ENCODE measurements around the gene ANKS1B. TPM values are rescaled to one million over a fixed set of nuclear protein-coding genes. Genes with fewer than 3 reads are reported as not detected.

ANKS1B gene
- total and polyA plus RNA-seq, 4 donors: 0.03 to 3.4 (median 0.53) TPM

DNA sequence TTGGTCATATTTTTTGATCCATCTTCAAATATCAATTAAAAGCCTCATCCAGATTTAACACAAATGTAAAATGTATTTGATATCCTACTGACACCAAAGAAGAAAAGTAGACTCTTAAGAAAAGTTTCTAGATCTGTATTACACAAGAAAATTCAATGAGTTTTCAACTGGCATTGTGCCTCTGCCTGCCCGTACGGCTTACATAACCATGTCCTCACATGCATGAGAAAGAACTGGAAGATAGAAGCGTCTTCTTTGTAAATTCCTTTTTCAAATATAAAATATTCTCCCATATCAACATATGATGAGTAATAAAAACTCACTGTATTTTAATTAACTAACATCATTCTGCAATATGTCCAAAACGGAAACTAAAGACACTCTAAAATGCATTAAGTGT lies 7.2 kb downstream of the ANKS1B start:
- DNase-seq (ENCODE audit: low spot score): no peak
- Histone ChIP-seq H3K9ac (ENCODE audit: low read depth in 1 of 2, low read length in 2 of 2) (no peak overlapping the region), H3K36me3 (ENCODE audit: control insufficient read depth in 4 of 4, insufficient read depth in 3 of 4, low read depth in 1 of 4, low read length in 3 of 4) (no peaks in the 10 kb centered on the region), H3K27ac (ENCODE audit: low read depth in 1 of 2, low read length in 2 of 2) (no peak overlapping the region), H3K4me1 (ENCODE audit: control insufficient read depth in 4 of 4, insufficient read depth in 4 of 4, low read length in 3 of 4) (no peaks in the 10 kb centered on the region), H3K9me3 (ENCODE audit: control insufficient read depth in 4 of 4, low read length in 3 of 4) (no peaks in the 10 kb centered on the region), H3K27me3 (ENCODE audit: control insufficient read depth in 4 of 4, insufficient read depth in 4 of 4, low read length in 3 of 4) (no peaks in the 10 kb centered on the region), H3K4me3 (ENCODE audit: low read depth in 1 of 3, low read length in 3 of 3) (no peak overlapping the region)
- WGBS: 69% methylated on average over 4 of the region's 4 CpGs
- TF ChIP-seq HNF4G (IDR thresholded peaks at IDR 0.05) (no peak), RXRA (IDR thresholded peaks at IDR 0.05) (no peak), JUND (IDR thresholded peaks at IDR 0.05) (no peak), HNF4A (conservative IDR thresholded peaks at IDR 0.05) (no peak), NR2F2 (IDR thresholded peaks at IDR 0.05) (no peak), FOXA1 (IDR thresholded peaks at IDR 0.05) (no peak), GABPA (IDR thresholded peaks at IDR 0.05 in 1 of 2, conservative IDR thresholded peaks at IDR 0.05 in 1 of 2) (no peak), SP1 (IDR thresholded peaks at IDR 0.05) (no peak), EGR1 (IDR thresholded peaks at IDR 0.05; ENCODE audit: low read depth in 2 of 2) (no peak)
- TF ChIP-seq, protein P1, sequence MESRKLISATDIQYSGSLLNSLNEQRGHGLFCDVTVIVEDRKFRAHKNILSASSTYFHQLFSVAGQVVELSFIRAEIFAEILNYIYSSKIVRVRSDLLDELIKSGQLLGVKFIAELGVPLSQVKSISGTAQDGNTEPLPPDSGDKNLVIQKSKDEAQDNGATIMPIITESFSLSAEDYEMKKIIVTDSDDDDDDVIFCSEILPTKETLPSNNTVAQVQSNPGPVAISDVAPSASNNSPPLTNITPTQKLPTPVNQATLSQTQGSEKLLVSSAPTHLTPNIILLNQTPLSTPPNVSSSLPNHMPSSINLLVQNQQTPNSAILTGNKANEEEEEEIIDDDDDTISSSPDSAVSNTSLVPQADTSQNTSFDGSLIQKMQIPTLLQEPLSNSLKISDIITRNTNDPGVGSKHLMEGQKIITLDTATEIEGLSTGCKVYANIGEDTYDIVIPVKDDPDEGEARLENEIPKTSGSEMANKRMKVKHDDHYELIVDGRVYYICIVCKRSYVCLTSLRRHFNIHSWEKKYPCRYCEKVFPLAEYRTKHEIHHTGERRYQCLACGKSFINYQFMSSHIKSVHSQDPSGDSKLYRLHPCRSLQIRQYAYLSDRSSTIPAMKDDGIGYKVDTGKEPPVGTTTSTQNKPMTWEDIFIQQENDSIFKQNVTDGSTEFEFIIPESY (IDR thresholded peaks at IDR 0.05): no peak
- TF ChIP-seq, protein P2, sequence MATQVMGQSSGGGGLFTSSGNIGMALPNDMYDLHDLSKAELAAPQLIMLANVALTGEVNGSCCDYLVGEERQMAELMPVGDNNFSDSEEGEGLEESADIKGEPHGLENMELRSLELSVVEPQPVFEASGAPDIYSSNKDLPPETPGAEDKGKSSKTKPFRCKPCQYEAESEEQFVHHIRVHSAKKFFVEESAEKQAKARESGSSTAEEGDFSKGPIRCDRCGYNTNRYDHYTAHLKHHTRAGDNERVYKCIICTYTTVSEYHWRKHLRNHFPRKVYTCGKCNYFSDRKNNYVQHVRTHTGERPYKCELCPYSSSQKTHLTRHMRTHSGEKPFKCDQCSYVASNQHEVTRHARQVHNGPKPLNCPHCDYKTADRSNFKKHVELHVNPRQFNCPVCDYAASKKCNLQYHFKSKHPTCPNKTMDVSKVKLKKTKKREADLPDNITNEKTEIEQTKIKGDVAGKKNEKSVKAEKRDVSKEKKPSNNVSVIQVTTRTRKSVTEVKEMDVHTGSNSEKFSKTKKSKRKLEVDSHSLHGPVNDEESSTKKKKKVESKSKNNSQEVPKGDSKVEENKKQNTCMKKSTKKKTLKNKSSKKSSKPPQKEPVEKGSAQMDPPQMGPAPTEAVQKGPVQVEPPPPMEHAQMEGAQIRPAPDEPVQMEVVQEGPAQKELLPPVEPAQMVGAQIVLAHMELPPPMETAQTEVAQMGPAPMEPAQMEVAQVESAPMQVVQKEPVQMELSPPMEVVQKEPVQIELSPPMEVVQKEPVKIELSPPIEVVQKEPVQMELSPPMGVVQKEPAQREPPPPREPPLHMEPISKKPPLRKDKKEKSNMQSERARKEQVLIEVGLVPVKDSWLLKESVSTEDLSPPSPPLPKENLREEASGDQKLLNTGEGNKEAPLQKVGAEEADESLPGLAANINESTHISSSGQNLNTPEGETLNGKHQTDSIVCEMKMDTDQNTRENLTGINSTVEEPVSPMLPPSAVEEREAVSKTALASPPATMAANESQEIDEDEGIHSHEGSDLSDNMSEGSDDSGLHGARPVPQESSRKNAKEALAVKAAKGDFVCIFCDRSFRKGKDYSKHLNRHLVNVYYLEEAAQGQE (IDR thresholded peaks at IDR 0.05): no peak
- TF ChIP-seq, protein P3, sequence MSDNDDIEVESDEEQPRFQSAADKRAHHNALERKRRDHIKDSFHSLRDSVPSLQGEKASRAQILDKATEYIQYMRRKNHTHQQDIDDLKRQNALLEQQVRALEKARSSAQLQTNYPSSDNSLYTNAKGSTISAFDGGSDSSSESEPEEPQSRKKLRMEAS (IDR thresholded peaks at IDR 0.05): no peak
- TF ChIP-seq, protein P4, sequence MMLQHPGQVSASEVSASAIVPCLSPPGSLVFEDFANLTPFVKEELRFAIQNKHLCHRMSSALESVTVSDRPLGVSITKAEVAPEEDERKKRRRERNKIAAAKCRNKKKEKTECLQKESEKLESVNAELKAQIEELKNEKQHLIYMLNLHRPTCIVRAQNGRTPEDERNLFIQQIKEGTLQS (IDR thresholded peaks at IDR 0.05): no peak
- TF ChIP-seq, protein P5, sequence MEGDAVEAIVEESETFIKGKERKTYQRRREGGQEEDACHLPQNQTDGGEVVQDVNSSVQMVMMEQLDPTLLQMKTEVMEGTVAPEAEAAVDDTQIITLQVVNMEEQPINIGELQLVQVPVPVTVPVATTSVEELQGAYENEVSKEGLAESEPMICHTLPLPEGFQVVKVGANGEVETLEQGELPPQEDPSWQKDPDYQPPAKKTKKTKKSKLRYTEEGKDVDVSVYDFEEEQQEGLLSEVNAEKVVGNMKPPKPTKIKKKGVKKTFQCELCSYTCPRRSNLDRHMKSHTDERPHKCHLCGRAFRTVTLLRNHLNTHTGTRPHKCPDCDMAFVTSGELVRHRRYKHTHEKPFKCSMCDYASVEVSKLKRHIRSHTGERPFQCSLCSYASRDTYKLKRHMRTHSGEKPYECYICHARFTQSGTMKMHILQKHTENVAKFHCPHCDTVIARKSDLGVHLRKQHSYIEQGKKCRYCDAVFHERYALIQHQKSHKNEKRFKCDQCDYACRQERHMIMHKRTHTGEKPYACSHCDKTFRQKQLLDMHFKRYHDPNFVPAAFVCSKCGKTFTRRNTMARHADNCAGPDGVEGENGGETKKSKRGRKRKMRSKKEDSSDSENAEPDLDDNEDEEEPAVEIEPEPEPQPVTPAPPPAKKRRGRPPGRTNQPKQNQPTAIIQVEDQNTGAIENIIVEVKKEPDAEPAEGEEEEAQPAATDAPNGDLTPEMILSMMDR (IDR thresholded peaks at IDR 0.05; ENCODE audit: low read depth, low read length, missing input control): no peak

DNA sequence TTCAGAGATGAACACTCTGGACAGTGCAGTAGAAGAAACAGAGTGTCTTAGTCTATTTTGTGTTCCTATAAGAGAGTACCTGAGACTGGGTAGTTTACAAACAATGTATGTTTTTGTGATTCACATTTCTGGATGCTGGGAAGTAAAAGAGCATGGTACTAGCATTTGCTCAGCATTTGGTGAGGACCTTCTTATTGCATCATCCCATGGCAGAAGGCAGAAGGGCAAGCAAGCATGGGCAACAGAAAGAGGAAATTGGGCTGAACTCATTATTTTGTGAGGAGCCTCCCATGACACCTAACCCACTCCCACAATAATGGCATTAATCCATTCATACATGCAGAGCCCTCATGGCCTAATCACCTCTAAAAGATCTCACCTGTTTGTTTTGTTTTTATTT lies 8.0 kb downstream of the ANKS1B start:
- no peak overlapping the region for H3K9ac ChIP-seq (ENCODE audit: low read depth in 1 of 2, low read length in 2 of 2)
- H3K9me3 ChIP-seq (ENCODE audit: control insufficient read depth in 4 of 4, low read length in 3 of 4): no peaks in the 10 kb centered on the region
- no peaks in the 10 kb centered on the region for H3K4me1 ChIP-seq (ENCODE audit: control insufficient read depth in 4 of 4, insufficient read depth in 4 of 4, low read length in 3 of 4)
- H3K4me3 ChIP-seq (ENCODE audit: low read depth in 1 of 3, low read length in 3 of 3): no peak overlapping the region
- no peak overlapping the region for H3K27ac ChIP-seq (ENCODE audit: low read depth in 1 of 2, low read length in 2 of 2)
- no peaks in the 10 kb centered on the region for H3K27me3 ChIP-seq (ENCODE audit: control insufficient read depth in 4 of 4, insufficient read depth in 4 of 4, low read length in 3 of 4)
- H3K36me3 ChIP-seq (ENCODE audit: control insufficient read depth in 4 of 4, insufficient read depth in 3 of 4, low read depth in 1 of 4, low read length in 3 of 4): no peaks in the 10 kb centered on the region
- no peak for DNase-seq (ENCODE audit: low spot score)
- TF ChIP-seq, protein P2 (IDR thresholded peaks at IDR 0.05): no peak
- TF ChIP-seq, protein P3 (IDR thresholded peaks at IDR 0.05): no peak
- no peak for TF ChIP-seq HNF4A (conservative IDR thresholded peaks at IDR 0.05)
- TF ChIP-seq, protein P1 (IDR thresholded peaks at IDR 0.05): no peak
- TF ChIP-seq FOXA2 (IDR thresholded peaks at IDR 0.05): no peak
- TF ChIP-seq, protein P4 (IDR thresholded peaks at IDR 0.05): no peak
- TF ChIP-seq NR2F2 (IDR thresholded peaks at IDR 0.05): no peak
- TF ChIP-seq RAD21 (IDR thresholded peaks at IDR 0.05): no peak
- TF ChIP-seq RXRA (IDR thresholded peaks at IDR 0.05): no peak
- no peak for TF ChIP-seq FOXA1 (IDR thresholded peaks at IDR 0.05)
- TF ChIP-seq HNF4G (IDR thresholded peaks at IDR 0.05): no peak
- TF ChIP-seq TAF1 (conservative IDR thresholded peaks at IDR 0.05): no peak
- TF ChIP-seq YY1 (IDR thresholded peaks at IDR 0.05): no peak
